Colonic mucosa (tissue), 4 donors: ENCODE measurements around the gene AUNIP. TPM values are rescaled to one million over a fixed set of nuclear protein-coding genes. Genes with fewer than 3 reads are reported as not detected.

Source experiments
- DNase-seq: peaks from one replicate; pipeline ENCODE4 v3.0.0-alpha.2; 2020
- H3K27ac ChIP-seq: fragments of 200-600 bp; one replicate; pipeline ENCODE4 v1.8.0; 2021
- H3K27me3 ChIP-seq: fragments of 200-600 bp; one replicate; pipeline ENCODE4 v1.8.0; 2021
- H3K36me3 ChIP-seq: fragments of 200-600 bp; one replicate; pipeline ENCODE4 v1.8.0; 2021
- H3K4me1 ChIP-seq: fragments of 200-600 bp; one replicate; pipeline ENCODE4 v1.8.0; 2021; ENCODE audit warnings: mild to moderate bottlenecking
- H3K4me3 ChIP-seq: fragments of 200-600 bp; one replicate; pipeline ENCODE4 v1.8.0; 2021
- H3K9ac ChIP-seq, 2 donors: one replicate each; pipeline ENCODE4 v1.7.0; 2013; ENCODE audit warnings: control low read depth in 2 of 2, low read depth in 2 of 2, low read length in 2 of 2
- H3K9me3 ChIP-seq: fragments of 200-600 bp; one replicate; pipeline ENCODE4 v1.8.0; 2021
- CTCF ChIP-seq: fragments of 200-600 bp; IDR thresholded peaks from one replicate; pipeline ENCODE4 v1.8.0; 2022; ENCODE audit warnings: antibody characterized with exemption, mild to moderate bottlenecking
- intact Hi-C: fragments of 100-400 bp; cut with DNase I; formaldehyde crosslinking; loops from one replicate; pipeline ENCODE4 v1.14.1; 2022
- total RNA-seq, 2 donors: library from RNA; stranded (reverse); fragmentation: NEBNext Ultra II Directional in 1 of 2; extraction: Animal tissue kit (Norgen Biotek cat#: 25700) in 1 of 2; gene quantifications; one replicate each; pipeline ENCODE4 v1.2.1, GENCODE V29; 2021
- donor health status: healthy.
- donor health status: DM: no; HTN: no; CAD: no.
- donor health status: DM: no; HTN: no; CAD: no.

AUNIP gene
- total RNA-seq, 2 donors from 2014 or later = 1.2 to 4.8 TPM

DNA sequence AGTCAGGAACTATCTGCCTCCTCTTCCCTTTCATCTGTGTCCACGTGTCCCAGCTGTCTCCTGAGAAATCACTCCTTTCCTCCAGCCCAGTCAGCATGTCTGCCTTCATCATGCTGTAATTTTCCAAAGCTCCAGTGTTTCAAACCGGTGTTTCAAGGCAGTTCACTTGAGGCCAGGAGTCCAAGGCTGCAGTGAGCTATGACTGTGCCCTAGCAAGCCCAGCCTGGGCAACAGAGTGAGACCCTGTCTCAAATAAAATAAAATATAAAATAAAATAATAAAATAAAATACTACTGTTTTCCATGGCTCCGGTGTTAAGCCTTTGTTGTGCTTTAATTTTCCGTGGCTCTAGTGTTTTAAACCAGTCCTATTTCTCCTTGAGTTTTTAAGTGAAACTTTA lies 67.1 kb downstream of the AUNIP start:
- intact Hi-C loops = no loop called here
- Histone ChIP-seq H3K4me3 (no peak overlapping the region), H3K9me3 (no peaks in the 10 kb centered on the region), H3K27me3 (no peaks in the 10 kb centered on the region), H3K9ac (no peak overlapping the region), H3K36me3 (no peaks in the 10 kb centered on the region), H3K4me1 (no peaks in the 10 kb centered on the region), H3K27ac (no peak overlapping the region)
- no peak for TF ChIP-seq CTCF
- DNase-seq = no peak

- no peaks in the 10 kb centered on the region for H3K36me3 ChIP-seq
- TF ChIP-seq CTCF = no peak
- no peak overlapping the region for H3K9ac ChIP-seq
- H3K4me3 ChIP-seq = no peak overlapping the region
- no peak overlapping the region for H3K27ac ChIP-seq
- no peaks in the 10 kb centered on the region for H3K9me3 ChIP-seq
- no peak for DNase-seq
- H3K4me1 ChIP-seq = no peaks in the 10 kb centered on the region
- no peaks in the 10 kb centered on the region for H3K27me3 ChIP-seq
- intact Hi-C loops = no loop called here
These were observed 68.8 kb downstream of the AUNIP start for GRCh38 chr1:25790472-25790871.

DNA sequence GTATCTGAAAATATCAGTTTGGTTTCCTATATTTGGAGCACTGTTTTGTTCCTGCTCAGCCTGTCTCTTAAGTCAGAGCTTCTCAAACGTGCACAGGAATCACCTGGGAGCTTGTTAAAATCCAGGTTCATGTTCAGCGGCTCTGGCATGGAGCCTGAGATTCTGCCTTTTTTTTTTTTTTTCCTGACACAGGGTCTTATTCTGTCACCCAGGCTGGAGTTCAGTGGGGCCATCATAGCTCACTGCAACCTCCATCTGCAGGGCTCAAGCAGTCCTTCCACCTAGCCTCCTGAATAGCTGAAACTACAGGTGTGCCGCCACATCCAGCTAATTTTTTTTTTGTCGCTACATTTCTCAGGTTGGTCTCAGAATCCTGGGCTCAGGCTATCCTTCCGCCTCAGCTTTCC lies 71.5 kb downstream of the AUNIP start:
- H3K36me3 ChIP-seq = no peaks in the 10 kb centered on the region
- DNase-seq = no peak
- no peak overlapping the region for H3K9ac ChIP-seq
- H3K9me3 ChIP-seq = no peaks in the 10 kb centered on the region
- H3K27me3 ChIP-seq = no peaks in the 10 kb centered on the region
- no peak overlapping the region for H3K4me3 ChIP-seq
- no peaks in the 10 kb centered on the region for H3K4me1 ChIP-seq
- intact Hi-C loops = no loop called here
- H3K27ac ChIP-seq = no peak overlapping the region
- TF ChIP-seq CTCF = no peak

GRCh38 chr1:25786887-25787759 lies 72.1 kb downstream of the AUNIP start:
- no peak for DNase-seq

DNA sequence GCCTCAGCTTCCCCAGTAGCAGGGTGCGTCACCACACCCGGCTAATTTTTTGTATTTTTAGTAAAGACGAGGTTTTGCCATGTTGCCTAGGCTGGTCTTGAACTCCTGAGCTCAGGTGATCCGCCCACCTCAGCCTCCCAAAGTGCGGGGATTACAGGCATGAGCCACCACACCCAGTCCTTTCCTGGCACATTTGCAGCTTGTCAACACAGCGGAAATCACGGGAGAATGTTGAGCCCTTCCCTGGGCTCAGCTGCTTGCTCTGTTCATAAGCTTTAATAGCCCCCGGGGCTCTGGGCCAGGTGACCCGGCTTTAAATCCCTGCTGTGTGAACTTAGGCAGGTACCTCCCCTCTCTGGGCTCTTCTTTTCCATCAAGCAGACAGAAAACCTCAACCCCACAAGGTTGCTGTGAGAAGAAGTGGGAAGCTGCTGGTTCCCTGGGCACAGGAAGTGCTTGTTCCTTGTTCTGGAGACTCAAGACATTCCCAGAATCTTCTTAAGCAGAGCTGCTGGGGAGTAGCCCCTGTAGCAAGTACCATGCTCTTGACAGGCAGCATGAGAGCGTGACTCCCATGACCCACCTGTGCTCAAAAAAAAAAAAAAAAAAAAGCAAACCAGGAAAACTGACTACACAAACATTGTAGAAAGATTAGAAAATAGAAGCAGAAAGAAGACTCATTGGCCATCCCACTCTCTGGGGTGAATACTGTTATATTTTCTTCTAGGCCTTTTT lies 73.8 kb downstream of the AUNIP start:
- Histone ChIP-seq H3K27me3 (no peaks in the 10 kb centered on the region), H3K4me1 (no peaks in the 10 kb centered on the region), H3K4me3 (no peak overlapping the region), H3K36me3 (no peaks in the 10 kb centered on the region), H3K9me3 (no peaks in the 10 kb centered on the region), H3K9ac (no peak overlapping the region), H3K27ac (no peak overlapping the region)
- TF ChIP-seq CTCF = no peak
- intact Hi-C loops = no loop called here
- DNase-seq = no peak

More at GRCh38 chr1:25786887-25787759, 72.1 kb downstream of the AUNIP start:
- Histone ChIP-seq H3K9ac (no peak overlapping the region), H3K4me3 (no peak overlapping the region), H3K4me1 (no peaks in the 10 kb centered on the region), H3K9me3 (no peaks in the 10 kb centered on the region), H3K27me3 (no peaks in the 10 kb centered on the region), H3K27ac (no peak overlapping the region), H3K36me3 (no peaks in the 10 kb centered on the region)
- intact Hi-C loops = no loop called here
- TF ChIP-seq CTCF = no peak
